Heart left ventricle (tissue), 13 donors: Measurements from ENCODE around the gene F3.
"Not testable (repeated sequence)": the region's sequence is repeated elsewhere in the genome, so short reads cannot be mapped to it uniquely, and the experiment has no call there.

Source experiments
- POLR2A ChIP-seq, 2 donors: fragments of 450-650 bp; IDR thresholded peaks; one replicate each; pipeline ENCODE4 v1.6.1; 2017; ENCODE audit warnings: antibody characterized with exemption in 2 of 2, mild to moderate bottlenecking in 2 of 2, moderate library complexity in 2 of 2
- TF ChIP-seq, protein P1 (sequence below), 12 donors: fragments of 200-600 bp; sonication (generic) in 4 of 12; IDR thresholded peaks; one replicate each; pipeline versions ENCODE4 v1.5.0 to v1.8.0; 2018 to 2022; ENCODE audit warnings: antibody characterized with exemption in 12 of 12, mild to moderate bottlenecking in 5 of 12
- donor health status: ischemic (EF 13 %, LVEDD 7.1; RV severe dilation, severe dysfunction).
- donor health status: DM: no; HTN: yes; CAD: no.
- donor health status: DM: no; HTN: no; CAD: no.
- donor health status: ischemic (EF 25% LVEDD 6.9; RV normal size, moderate dysfunction).
- donor health status: ischemic (EF 25% LVEDD 5.7; RV mildly dilated, moderate dysfunction).
- donor health status: ischemic (EF 35%, LVEDD 5.7; RV mildly dilated, moderate dysfunction).
- donor health status: nonischemic (EF 11% LVEDD 7.7; RV severe dilation, severe dysfunction).
- donor health status: DM: yes; HTN: yes; CAD: no.
- donor health status: PGD.
- donor health status: ischemic (EF 29% LVEDD 5.4; RV normal size, mild dysfunction).
- donor health status: nonischemic (EF 23%, LVEDD 6.1; RV moderate dilation, normal function).

DNA sequence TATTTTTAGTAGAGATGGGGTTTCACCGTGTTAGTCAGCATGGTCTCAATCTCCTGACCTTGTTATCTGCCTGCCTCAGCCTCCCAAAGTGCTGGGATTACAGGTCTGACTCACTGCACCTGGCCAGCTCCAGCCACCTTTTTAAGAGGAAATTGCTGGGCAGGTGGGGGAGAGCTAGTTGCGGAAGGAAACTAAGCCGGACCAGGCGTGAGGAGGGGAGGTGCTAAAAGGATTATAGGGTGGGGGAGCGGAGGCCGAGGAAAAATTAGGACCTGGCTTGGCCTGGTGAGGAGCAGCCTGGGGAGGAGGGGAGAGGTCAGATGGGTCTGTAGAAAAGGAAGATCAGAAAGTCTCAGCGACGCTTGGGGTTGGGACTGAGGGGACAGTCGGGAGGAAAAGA, 29.4 kb upstream of the F3 start:
- TF ChIP-seq, protein P1, sequence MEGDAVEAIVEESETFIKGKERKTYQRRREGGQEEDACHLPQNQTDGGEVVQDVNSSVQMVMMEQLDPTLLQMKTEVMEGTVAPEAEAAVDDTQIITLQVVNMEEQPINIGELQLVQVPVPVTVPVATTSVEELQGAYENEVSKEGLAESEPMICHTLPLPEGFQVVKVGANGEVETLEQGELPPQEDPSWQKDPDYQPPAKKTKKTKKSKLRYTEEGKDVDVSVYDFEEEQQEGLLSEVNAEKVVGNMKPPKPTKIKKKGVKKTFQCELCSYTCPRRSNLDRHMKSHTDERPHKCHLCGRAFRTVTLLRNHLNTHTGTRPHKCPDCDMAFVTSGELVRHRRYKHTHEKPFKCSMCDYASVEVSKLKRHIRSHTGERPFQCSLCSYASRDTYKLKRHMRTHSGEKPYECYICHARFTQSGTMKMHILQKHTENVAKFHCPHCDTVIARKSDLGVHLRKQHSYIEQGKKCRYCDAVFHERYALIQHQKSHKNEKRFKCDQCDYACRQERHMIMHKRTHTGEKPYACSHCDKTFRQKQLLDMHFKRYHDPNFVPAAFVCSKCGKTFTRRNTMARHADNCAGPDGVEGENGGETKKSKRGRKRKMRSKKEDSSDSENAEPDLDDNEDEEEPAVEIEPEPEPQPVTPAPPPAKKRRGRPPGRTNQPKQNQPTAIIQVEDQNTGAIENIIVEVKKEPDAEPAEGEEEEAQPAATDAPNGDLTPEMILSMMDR (IDR thresholded peaks at IDR 0.05), result not testable (repeated sequence)
- TF ChIP-seq POLR2A (IDR thresholded peaks at IDR 0.05), result not testable (repeated sequence)
